ENCODE measurements around the gene ABCG8.

ABCG8 gene

GRCh38 chr2:43854671-43855070 is 15.9 kb downstream of the ABCG8 start:
- no peak for TF ChIP-seq CTCF (IDR thresholded peaks at IDR 0.05)
- H3K27ac ChIP-seq = no peak overlapping the region
- DNase-seq (ENCODE audit: low spot score) = no peak

GRCh38 chr2:43855292-43855691 is 16.5 kb downstream of the ABCG8 start:
- no peak for DNase-seq (ENCODE audit: low spot score)
- H3K27ac ChIP-seq = no peak overlapping the region
- H3K4me3 ChIP-seq = no peak overlapping the region
- no peak for TF ChIP-seq CTCF (IDR thresholded peaks at IDR 0.05)

More at GRCh38 chr2:43854671-43855070, 15.9 kb downstream of the ABCG8 start:
- no peak overlapping the region for H3K4me3 ChIP-seq

GRCh38 chr2:43872151-43872550 is 33.4 kb downstream of the ABCG8 start:
- DNase-seq (ENCODE audit: low spot score) = no peak
- Histone ChIP-seq H3K27ac (no peak overlapping the region), H3K4me3 (no peak overlapping the region)
- no peak for TF ChIP-seq CTCF (IDR thresholded peaks at IDR 0.05)

GRCh38 chr2:43874776-43875451 is 36.1 kb downstream of the ABCG8 start:
- TF ChIP-seq CTCF (IDR thresholded peaks at IDR 0.05) = no peak
- no peak overlapping the region for H3K4me3 ChIP-seq
- DNase-seq (ENCODE audit: low spot score) = no peak

GRCh38 chr2:43877782-43878464 is 39.2 kb downstream of the ABCG8 start:
- no peak for DNase-seq (ENCODE audit: low spot score)
- Histone ChIP-seq H3K4me3 (peak overlapping the region; percentile 1), H3K27ac (no peak overlapping the region)
- TF ChIP-seq CTCF (IDR thresholded peaks at IDR 0.05) = peak; percentile 86

More at GRCh38 chr2:43874776-43875451, 36.1 kb downstream of the ABCG8 start:
- H3K27ac ChIP-seq = no peak overlapping the region

GRCh38 chr2:43879261-43879660 is 40.5 kb downstream of the ABCG8 start:
- Histone ChIP-seq H3K27ac (no peak overlapping the region), H3K4me3 (no peak overlapping the region)
- DNase-seq (ENCODE audit: low spot score) = no peak
- no peak for TF ChIP-seq CTCF (IDR thresholded peaks at IDR 0.05)

GRCh38 chr2:43880471-43880870 is 41.7 kb downstream of the ABCG8 start:
- H3K4me3 ChIP-seq = no peak overlapping the region
- H3K27ac ChIP-seq = no peak overlapping the region
- TF ChIP-seq CTCF (IDR thresholded peaks at IDR 0.05) = no peak
- no peak for DNase-seq (ENCODE audit: low spot score)

Measured in coronary artery (tissue), 2 donors.